Dermis microvascular lymphatic vessel endothelial cell (primary cell): ENCODE measurements around the gene CDRT15. TPM values are rescaled to one million over a fixed set of nuclear protein-coding genes. Genes with fewer than 3 reads are reported as not detected.
"Not testable (repeated sequence)": the region's sequence is repeated elsewhere in the genome, so short reads cannot be mapped to it uniquely, and the experiment has no call there.

Source experiments
- DNase-seq, 2 donors: peaks; one replicate each; pipeline versions ENCODE4 v3.0.0 to v3.0.0-alpha.2; 2010; ENCODE audit warnings: low read depth in 2 of 2
- total RNA-seq: library from RNA; depleted of rRNA; stranded (reverse); fragments of >200 nt; gene quantifications from 2 replicates; pipeline ENCODE4 v1.2.1, GENCODE V29; 2014

The CDRT15 gene
- total RNA-seq, 1 donor from 2014 or later = not detected

DNA sequence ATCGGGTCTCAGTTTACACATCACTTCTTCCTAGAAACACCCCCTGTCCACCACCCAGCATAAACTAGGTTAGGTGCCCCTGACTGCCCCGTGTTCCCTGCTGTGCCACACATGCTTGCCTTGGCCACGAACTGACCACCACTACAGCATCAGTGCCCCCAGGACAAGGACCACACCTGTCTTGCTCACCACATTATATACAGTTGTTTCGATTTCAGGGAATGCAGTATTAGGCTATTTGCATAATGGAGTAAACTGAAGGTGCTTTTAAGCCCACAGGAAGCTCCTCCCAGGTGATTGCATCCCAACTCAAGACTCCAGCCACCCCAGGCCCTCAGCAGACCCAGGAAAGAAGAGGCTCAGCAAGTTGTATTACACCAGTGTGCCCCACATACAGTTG, 50.2 kb downstream of the CDRT15 start:
- DNase-seq = not testable (repeated sequence)

Other genes with a start within 250 kb of the CDRT15 start
- 8.3 and 13.3 TPM in 2 replicates for gene COX10, start 167.4 kb downstream of the CDRT15 start, total RNA-seq
- 0.64 and 2.8 TPM in 2 replicates for gene HS3ST3B1, start 64.2 kb upstream of the CDRT15 start, total RNA-seq